Colonic mucosa (tissue), 4 donors: ENCODE results near the gene PPP2R3A. TPM values are rescaled to one million over a fixed set of nuclear protein-coding genes. Genes with fewer than 3 reads are reported as not detected.
"Not testable (repeated sequence)": the region's sequence is repeated elsewhere in the genome, so short reads cannot be mapped to it uniquely, and the experiment has no call there.

ENCODE experiments used
- DNase-seq: peaks from one replicate; pipeline ENCODE4 v3.0.0-alpha.2; 2020
- H3K27ac ChIP-seq: fragments of 200-600 bp; one replicate; pipeline ENCODE4 v1.8.0; 2021
- H3K27me3 ChIP-seq: fragments of 200-600 bp; one replicate; pipeline ENCODE4 v1.8.0; 2021
- H3K36me3 ChIP-seq: fragments of 200-600 bp; one replicate; pipeline ENCODE4 v1.8.0; 2021
- H3K4me1 ChIP-seq: fragments of 200-600 bp; one replicate; pipeline ENCODE4 v1.8.0; 2021; ENCODE audit warnings: mild to moderate bottlenecking
- H3K4me3 ChIP-seq: fragments of 200-600 bp; one replicate; pipeline ENCODE4 v1.8.0; 2021
- H3K9ac ChIP-seq, 2 donors: one replicate each; pipeline ENCODE4 v1.7.0; 2013; ENCODE audit warnings: control low read depth in 2 of 2, low read depth in 2 of 2, low read length in 2 of 2
- H3K9me3 ChIP-seq: fragments of 200-600 bp; one replicate; pipeline ENCODE4 v1.8.0; 2021
- intact Hi-C: fragments of 100-400 bp; cut with DNase I; formaldehyde crosslinking; loops from one replicate; pipeline ENCODE4 v1.14.1; 2022
- total RNA-seq, 2 donors: library from RNA; stranded (reverse); fragmentation: NEBNext Ultra II Directional in 1 of 2; extraction: Animal tissue kit (Norgen Biotek cat#: 25700) in 1 of 2; gene quantifications; one replicate each; pipeline ENCODE4 v1.2.1, GENCODE V29; 2021
- TF ChIP-seq, protein P1 (sequence below): fragments of 200-600 bp; IDR thresholded peaks from one replicate; pipeline ENCODE4 v1.8.0; 2022; ENCODE audit warnings: antibody characterized with exemption, mild to moderate bottlenecking
- donor health status: healthy.
- donor health status: DM: no; HTN: no; CAD: no.
- donor health status: DM: no; HTN: no; CAD: no.

Gene PPP2R3A
- total RNA-seq, 2 donors from 2014 or later = 10.9 to 22.0 TPM

GRCh38 chr3:136078421-136079364 is 113.2 kb downstream of the PPP2R3A start:
- intact Hi-C loops = loop anchor here (5.0 to 10.0 kb wide), 4 partner anchors 169 to 676 kb away; partner anchors contain the start of gene STAG1
- H3K36me3 ChIP-seq = no peaks in the 10 kb centered on the region
- H3K27ac ChIP-seq = no peak overlapping the region
- no peaks in the 10 kb centered on the region for H3K9me3 ChIP-seq
- TF ChIP-seq, protein P1, sequence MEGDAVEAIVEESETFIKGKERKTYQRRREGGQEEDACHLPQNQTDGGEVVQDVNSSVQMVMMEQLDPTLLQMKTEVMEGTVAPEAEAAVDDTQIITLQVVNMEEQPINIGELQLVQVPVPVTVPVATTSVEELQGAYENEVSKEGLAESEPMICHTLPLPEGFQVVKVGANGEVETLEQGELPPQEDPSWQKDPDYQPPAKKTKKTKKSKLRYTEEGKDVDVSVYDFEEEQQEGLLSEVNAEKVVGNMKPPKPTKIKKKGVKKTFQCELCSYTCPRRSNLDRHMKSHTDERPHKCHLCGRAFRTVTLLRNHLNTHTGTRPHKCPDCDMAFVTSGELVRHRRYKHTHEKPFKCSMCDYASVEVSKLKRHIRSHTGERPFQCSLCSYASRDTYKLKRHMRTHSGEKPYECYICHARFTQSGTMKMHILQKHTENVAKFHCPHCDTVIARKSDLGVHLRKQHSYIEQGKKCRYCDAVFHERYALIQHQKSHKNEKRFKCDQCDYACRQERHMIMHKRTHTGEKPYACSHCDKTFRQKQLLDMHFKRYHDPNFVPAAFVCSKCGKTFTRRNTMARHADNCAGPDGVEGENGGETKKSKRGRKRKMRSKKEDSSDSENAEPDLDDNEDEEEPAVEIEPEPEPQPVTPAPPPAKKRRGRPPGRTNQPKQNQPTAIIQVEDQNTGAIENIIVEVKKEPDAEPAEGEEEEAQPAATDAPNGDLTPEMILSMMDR = peak; percentile 50
- no peak overlapping the region for H3K9ac ChIP-seq
- no peaks in the 10 kb centered on the region for H3K27me3 ChIP-seq
- no peak overlapping the region for H3K4me3 ChIP-seq
- DNase-seq = no peak
- H3K4me1 ChIP-seq = no peaks in the 10 kb centered on the region

DNA sequence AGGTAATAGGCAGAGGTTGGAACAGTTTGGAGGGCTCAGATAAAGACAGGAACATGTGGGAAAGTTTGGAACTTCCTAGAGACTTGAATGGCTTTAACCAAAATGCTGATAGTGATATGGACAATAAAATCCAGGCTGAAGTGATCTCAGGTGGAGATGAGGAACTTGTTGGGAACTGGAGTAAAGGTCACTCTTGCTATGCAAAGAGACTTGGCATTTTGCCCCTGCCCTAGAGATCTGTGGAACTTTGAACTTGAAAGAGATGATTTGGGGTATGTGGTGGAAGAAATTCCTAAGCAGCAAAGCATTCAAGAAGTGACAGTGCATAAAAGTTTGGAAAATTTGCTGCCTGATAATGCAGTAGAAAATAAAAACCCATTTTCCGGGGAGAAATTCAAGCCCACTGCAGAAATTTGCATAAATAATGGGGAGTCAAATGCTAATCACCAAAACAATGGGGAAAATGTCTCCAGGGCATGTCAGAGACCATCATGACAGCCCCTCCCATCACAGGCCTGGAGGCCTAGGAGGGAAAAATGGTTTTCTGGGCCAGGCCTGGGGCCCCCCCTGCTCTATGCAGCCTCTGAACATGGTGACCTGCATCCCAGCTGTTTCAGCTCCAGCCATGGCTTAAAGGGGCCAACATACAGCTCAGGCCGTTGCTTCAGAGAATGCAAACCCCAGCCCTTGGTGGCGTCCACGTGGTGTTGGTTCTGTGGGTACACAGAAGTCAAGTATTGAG is 118.3 kb downstream of the PPP2R3A start:
- H3K36me3 ChIP-seq, H3K4me3 ChIP-seq, H3K9me3 ChIP-seq, H3K4me1 ChIP-seq, intact Hi-C loops, H3K27ac ChIP-seq, H3K27me3 ChIP-seq, H3K9ac ChIP-seq: not testable (repeated sequence)
- peak; percentile 53 for DNase-seq

DNA sequence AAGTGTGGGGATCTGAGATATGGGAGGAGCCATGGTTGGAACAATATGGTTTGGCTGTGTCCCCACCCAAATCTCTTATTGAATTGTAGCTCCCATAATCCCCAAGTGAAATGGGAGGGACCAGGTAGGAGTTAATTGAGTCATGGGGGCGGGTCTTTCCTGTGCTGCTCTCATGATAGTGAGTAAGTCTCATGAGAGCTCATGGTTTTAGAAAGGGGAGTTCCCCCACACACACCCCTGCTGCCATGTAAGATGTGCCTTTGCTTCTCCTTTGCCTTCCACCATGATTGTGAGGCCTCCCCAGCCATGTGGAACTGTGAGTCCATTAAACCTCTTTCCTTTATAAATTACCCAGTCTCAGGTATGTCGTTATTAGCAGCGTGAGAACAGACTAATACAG is 119.5 kb downstream of the PPP2R3A start:
- H3K36me3 ChIP-seq, H3K4me1 ChIP-seq, intact Hi-C loops, H3K27ac ChIP-seq, H3K27me3 ChIP-seq, H3K9me3 ChIP-seq, H3K4me3 ChIP-seq, DNase-seq, H3K9ac ChIP-seq: not testable (repeated sequence)

GRCh38 chr3:136093771-136094170 is 128.2 kb downstream of the PPP2R3A start:
- Histone ChIP-seq H3K27ac (no peak overlapping the region), H3K4me3 (no peak overlapping the region), H3K27me3 (no peaks in the 10 kb centered on the region), H3K9me3 (no peaks in the 10 kb centered on the region), H3K9ac (no peak overlapping the region), H3K36me3 (no peaks in the 10 kb centered on the region), H3K4me1 (no peaks in the 10 kb centered on the region)
- no peak for DNase-seq
- TF ChIP-seq, protein P1 = no peak
- intact Hi-C loops = no loop called here

- Histone ChIP-seq H3K36me3 (no peaks in the 10 kb centered on the region), H3K9me3 (no peaks in the 10 kb centered on the region), H3K4me1 (no peaks in the 10 kb centered on the region), H3K9ac (no peak overlapping the region), H3K27ac (no peak overlapping the region), H3K27me3 (no peaks in the 10 kb centered on the region), H3K4me3 (no peak overlapping the region)
- intact Hi-C loops = no loop called here
- TF ChIP-seq, protein P1 = no peak
- no peak for DNase-seq
Measured at GRCh38 chr3:136105044-136105443, 139.5 kb downstream of the PPP2R3A start.

DNA sequence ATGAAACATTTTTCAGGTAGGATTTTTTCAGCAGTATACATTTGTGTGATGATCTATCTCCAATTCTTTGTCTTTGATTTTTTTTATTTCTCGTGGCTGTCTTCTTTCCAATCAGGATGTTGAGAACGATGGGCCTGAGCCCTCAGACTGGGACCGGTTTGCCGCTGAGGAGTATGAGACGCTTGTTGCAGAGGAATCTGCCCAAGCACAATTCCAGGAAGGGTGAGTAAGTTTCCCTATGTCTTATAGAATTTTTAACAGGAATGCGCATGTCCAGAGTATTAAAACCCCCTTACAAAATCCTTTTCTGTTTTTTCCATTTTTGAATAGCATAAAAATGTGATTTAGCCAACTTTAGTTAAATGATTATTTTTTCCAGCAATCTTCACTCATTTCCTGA is 140.6 kb downstream of the PPP2R3A start:
- H3K4me3 ChIP-seq = no peak overlapping the region
- intact Hi-C loops = no loop called here
- no peaks in the 10 kb centered on the region for H3K9me3 ChIP-seq
- no peaks in the 10 kb centered on the region for H3K4me1 ChIP-seq
- no peaks in the 10 kb centered on the region for H3K27me3 ChIP-seq
- H3K36me3 ChIP-seq = no peaks in the 10 kb centered on the region
- H3K27ac ChIP-seq = no peak overlapping the region
- H3K9ac ChIP-seq = no peak overlapping the region
- TF ChIP-seq, protein P1 = no peak
- no peak for DNase-seq
